GM21390 (cell line): Measurements from ENCODE around the gene HACE1.

Source experiments
- ATAC-seq: cut with Tn5 transposase; IDR thresholded peaks from one replicate; pipeline ENCODE4 v1.9.1; 2021; ENCODE audit not compliant: unreplicated experiment

Gene HACE1

DNA sequence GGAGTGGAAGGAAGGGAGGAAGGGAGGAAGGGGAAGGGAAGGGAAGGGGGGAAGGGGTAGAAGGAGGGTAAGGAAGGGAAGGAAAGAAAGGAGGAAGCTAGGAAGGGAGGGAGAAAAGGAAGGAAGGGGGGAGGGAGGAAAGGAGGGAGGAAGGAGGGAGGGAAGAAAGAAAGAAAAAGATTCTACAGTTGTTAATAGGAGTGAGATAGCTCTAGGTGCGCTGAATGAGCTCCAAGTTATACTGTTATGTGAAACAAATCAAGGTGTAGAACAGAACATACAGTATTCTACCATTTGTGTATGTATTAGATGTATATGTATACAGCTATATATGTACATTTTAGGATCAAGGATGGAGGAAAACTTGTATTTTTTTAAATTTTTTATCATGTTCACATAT is 167.7 kb downstream of the HACE1 start:
- no peak for ATAC-seq

DNA sequence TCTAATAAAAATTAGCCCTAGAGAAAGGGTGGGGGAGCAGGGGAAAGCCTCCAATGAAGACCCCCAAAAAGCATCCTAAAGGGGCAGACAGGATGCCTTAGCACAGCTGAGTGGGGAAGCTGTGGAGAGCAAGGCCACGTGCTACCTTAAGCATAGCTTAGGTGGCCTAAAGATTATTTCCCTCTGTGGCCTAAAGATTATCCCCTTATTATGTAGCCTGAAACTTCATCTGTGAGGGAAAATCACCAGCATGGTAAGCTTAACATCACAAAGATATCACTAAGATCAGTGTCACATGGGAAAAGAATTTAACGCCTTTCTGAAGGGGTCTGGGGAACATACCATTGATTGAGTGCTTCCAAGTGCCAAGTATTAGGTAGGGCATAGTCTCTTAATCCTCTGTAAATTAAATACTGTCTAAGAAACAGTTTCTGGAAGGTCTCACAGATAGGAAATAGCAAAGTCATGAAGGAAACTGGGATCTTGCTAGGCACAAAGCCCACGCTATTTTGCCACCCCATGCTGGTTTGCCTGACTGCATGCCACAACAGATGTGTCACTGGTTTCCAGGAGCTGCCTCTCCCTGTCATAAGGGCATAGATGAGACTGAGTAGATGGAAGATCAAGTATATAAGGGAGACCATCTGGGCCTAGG is 170.0 kb downstream of the HACE1 start:
- no peak for ATAC-seq

DNA sequence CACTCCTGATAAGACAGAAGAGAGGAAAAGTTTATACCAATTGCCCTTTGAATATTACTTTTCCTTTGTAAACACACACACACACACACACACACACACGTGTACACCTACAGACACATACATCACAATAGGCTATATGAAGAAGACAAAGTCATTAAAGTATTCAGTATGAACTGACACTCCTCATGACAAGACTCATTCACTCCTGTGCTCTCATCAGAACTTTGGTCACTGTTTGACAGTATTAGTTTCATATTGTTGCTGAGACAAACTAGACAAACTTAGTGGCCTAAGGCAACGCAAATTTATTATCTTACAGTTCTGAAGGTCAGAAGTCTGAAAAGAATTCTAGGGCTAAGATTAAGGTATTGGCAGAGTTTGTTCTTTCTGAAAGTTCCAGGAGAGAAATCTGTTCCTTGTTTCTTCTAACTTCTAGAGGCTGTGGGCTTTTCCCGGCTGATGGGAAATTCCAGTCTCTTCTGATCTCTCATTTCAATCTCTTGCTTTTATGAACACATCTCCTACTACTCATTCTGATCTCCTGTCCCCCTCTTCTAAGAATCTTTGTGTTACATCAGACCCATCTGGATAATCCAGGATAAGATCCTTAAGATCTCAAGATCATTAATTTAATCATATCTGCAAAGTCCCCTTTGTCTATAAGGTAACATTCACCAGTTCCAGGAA is 171.3 kb downstream of the HACE1 start:
- no peak for ATAC-seq

DNA sequence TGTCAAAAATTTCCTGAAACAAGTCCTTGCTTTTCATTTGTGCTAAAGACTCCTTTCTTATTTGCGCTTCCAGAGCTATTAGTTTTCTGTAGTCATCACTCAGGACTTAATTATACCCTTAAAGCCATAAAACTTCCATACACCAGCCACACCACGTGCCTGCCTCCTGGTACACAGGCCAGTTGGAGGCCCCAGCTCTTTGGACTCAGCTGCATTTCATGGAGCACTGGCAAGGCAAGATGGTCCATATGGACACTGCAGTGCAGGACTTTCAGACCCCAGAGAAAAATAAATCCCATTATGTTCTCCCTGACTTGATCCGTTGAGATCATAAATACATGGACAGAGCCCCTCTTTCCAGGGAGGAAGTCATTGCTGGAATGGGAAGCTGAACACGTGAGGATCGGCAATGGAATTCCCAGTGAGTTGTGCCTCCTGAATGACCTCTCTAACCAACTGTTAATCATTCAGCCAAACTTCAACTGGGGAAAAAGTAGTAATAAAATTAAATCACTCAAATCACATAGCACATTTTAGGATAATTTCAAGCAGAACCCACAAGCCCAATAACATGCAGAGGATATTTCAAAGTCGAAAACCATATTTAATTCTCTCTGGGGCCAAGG is 173.1 kb downstream of the HACE1 start:
- no peak for ATAC-seq

DNA sequence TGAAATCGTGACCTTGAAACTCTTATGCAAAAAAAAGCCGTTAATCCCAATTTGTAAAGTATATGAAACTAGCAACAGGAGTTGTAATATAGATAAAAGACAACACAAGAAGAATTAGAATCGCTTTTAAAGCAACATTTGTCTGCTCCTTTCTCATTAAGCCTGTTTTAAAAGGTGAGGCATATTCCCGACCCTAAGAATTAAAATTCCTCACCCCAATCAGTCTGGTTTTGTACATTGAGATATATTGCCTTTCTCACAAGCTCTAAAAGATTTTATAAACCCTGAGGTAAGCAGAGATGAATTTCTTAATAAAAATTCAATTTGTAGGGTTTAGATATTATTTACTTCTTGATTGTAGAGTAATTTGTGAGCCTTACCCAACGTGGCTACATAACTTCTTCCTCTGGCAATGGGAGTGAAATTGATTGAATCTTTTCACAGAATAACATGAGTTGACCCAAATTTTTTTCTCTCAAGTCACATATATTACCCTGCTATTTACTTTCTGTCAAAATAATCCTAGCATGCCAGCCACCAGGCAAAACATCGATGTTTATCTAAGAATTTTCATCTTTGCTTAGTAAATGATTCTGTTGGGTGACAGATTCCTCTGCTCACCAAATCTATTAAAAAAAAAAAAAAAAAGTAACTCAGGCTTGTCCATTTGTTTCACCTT is 173.7 kb downstream of the HACE1 start:
- no peak for ATAC-seq

DNA sequence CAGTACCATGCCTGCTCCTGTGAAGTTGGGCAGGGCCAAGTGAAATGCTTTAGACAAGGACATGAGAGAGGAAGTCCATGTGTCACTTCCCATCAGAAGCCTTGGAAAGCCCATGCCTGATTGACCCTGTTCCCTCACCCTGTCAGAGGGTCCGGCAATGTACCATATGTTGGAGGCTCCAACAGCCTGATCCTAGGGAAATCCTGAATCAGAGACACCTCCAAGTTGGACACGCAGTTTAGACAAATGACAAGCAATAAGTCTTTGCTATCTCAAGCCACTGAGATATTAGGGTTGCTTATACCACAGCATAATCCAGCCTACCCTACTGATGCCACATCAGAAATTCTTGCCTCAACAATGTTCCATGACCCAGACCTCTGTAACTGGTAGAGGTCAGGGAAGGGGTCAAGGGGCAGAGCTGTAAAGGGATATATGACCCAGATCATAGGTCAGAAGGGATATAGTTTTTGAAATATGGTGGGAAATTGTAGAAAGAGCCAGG is 174.8 kb downstream of the HACE1 start:
- ATAC-seq, result no peak

DNA sequence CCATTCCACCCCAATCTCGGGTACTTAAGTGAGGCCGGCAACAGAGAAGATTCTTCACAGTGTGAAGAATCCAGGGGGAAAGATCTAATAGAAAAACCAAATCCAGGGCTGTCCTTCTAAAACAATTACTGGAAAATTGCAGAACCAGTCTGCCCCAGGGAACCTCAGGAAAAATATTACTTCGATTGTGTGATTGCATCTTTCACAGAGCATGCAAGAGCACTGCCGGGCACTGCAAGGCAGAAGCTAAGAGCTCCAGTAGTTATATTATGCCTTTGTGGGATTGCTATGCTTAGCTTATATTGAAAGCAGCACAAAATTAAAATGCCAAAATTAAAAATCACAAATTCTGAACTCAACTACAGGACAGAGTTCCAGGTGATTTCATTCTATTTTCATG is 175.9 kb downstream of the HACE1 start:
- no peak for ATAC-seq

DNA sequence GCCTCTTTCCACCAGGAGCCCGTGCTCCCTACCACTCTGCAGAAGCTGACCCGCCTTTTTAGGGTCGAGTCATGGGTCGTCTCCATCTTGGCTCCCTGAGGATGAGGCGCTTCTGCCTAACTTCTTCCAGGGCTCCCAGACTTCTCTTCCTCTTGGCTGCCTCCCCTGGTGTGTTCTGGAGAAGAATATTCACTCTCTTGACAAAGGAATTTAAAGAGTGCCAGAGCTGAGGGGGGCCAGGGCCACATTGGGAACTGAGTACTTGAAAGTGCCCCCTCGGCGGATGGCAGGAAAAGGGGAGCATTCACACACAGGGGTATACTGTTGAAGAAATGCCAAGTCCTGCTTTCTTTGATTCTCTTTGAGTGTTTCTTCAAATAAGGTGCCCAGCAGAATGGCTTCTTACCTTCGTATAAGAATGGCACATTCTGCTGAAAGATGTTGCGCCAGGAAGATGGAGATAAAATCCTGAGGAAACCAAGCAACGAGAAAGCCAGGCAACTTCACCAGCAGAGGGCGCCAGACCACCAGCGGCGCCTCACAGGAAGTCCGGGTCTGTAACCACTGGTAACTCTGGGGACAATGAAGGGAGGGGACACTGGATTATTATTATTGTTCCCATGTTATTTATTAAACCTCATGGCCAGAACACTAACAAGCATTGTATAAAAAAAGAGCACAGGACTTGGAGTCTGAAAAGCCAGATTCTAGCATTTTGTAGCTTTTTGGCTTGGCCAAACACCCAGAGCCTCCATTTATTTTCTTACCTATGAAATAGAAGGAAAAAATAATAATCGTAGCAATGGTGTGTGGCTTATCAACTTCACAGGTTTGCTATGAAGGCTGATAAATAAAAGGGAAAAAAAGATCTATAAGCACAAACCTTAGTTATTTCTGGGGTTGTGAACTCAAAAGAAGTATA is 176.7 kb downstream of the HACE1 start:
- ATAC-seq, result peak; percentile 87

DNA sequence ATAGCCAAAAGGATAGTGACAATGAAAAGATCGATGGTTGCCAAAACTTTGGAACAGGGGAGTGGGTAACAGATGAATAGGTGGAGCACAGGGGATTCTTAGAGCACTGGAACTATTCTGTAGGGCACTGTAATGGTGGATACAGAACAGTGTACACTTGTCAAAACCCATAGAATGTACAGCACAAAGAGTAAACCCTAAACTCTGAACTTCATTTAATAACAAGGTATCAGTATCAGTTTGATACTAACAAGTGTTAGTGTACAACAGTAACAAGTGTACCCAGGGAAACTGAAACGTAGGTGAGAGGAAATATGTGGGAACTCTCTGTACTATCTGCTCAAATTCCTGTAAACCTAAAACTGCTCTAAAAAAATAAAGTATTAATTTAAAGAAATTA is 179.2 kb downstream of the HACE1 start:
- ATAC-seq, result no peak

DNA sequence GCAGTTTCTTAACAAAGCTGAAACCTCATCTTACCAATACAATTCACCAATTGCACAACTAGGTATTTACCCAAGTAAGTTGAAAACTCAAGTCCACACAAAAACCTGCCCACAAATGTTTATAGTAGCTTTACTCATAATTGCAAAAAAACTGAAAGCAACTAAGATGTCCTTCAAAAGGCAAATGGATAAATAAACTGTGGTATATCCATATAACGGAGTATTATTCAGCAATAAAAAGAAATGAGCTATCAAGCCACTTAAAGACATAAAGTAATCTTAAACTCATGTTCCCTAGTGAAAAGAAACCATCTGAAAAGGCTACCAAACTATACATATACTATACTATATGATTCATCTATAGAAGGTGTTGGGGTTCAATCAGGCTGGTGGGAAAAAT is 179.7 kb downstream of the HACE1 start:
- no peak for ATAC-seq
